HepG2 (cell line): Measurements from ENCODE around the gene SMIM13. TPM values are rescaled to one million over a fixed set of nuclear protein-coding genes. Genes with fewer than 3 reads are reported as not detected.
A peak's percentile ranks its signal among the peaks of the same experiment; 100 is the strongest.

ENCODE experiments used
- FOXJ3 ChIP-seq: sonication (generic); formaldehyde crosslinking; IDR thresholded peaks from 2 replicates; pipeline ENCODE4 v1.4.0; 2020; ENCODE audit warnings: missing genetic modification reagents, mild to moderate bottlenecking, borderline replicate concordance
- GABPA ChIP-seq, 2 experiments: IDR thresholded peaks; 2 replicates each; pipeline ENCODE4 v1.6.1; 2011 to 2016; ENCODE audit warnings: low read depth in 2 of 2, low read length in 1 of 2, missing biosample characterization in 1 of 2, missing genetic modification characterization in 1 of 2
- GFI1 ChIP-seq: sonication (generic); formaldehyde crosslinking; IDR thresholded peaks from 2 replicates; pipeline ENCODE4 v1.5.0; 2020; ENCODE audit warnings: missing genetic modification reagents, mild to moderate bottlenecking, borderline replicate concordance
- HOXA7 ChIP-seq: sonication (generic); formaldehyde crosslinking; IDR thresholded peaks from 2 replicates; pipeline ENCODE4 v1.8.1; 2022; ENCODE audit warnings: mild to moderate bottlenecking, missing genetic modification reagents, moderate library complexity
- KIAA2018 ChIP-seq: sonication (generic); formaldehyde crosslinking; IDR thresholded peaks from 2 replicates; pipeline ENCODE4 v1.5.0; 2020; ENCODE audit warnings: mild to moderate bottlenecking, missing genetic modification reagents, borderline replicate concordance
- NR2F1 ChIP-seq, 2 experiments: fragments of 450-650 bp in 1 of 2; formaldehyde crosslinking in 1 of 2; IDR thresholded peaks; 2 replicates each; pipeline versions ENCODE4 v1.5.0 to v1.6.1; 2016 to 2020; ENCODE audit warnings: mild to moderate bottlenecking in 1 of 2, missing compliant biosample characterization in 1 of 2, missing genetic modification reagents in 1 of 2, moderate library complexity in 1 of 2
- PAF1 ChIP-seq: IDR thresholded peaks from 2 replicates; pipeline ENCODE4 v1.6.1; 2016; ENCODE audit warnings: missing genetic modification reagents, missing compliant biosample characterization
- POLR2A ChIP-seq, 2 experiments: IDR thresholded peaks; 2 replicates each; pipeline ENCODE4 v1.6.1; 2011; ENCODE audit warnings: low read depth in 2 of 2, low read length in 2 of 2, mild to moderate bottlenecking in 1 of 2, moderate library complexity in 1 of 2; ENCODE audit not compliant: insufficient read depth in 1 of 2
- TEAD3 ChIP-seq: optimal IDR thresholded peaks from 2 replicates; pipeline ENCODE3; 2016; ENCODE audit warnings: borderline replicate concordance
- TGIF2 ChIP-seq: IDR thresholded peaks from 2 replicates; pipeline ENCODE4 v1.6.1; 2016; ENCODE audit warnings: control low read depth, missing compliant biosample characterization
- ZKSCAN8 ChIP-seq: IDR thresholded peaks from 2 replicates; pipeline ENCODE4 v1.6.1; 2016; ENCODE audit warnings: borderline replicate concordance, missing genetic modification reagents, missing compliant biosample characterization
- ZNF101 ChIP-seq: sonication (generic); formaldehyde crosslinking; IDR thresholded peaks from 2 replicates; pipeline ENCODE4 v1.4.0; 2020; ENCODE audit warnings: mild to moderate bottlenecking, low read depth, missing genetic modification reagents, borderline replicate concordance
- ZNF121 ChIP-seq: sonication (generic); formaldehyde crosslinking; IDR thresholded peaks from 2 replicates; pipeline ENCODE4 v1.5.0; 2020; ENCODE audit warnings: mild to moderate bottlenecking, missing genetic modification reagents
- ZNF343 ChIP-seq: sonication (generic); formaldehyde crosslinking; IDR thresholded peaks from 2 replicates; pipeline ENCODE4 v1.4.0; 2020; ENCODE audit warnings: mild to moderate bottlenecking, missing genetic modification reagents
- ZNF670 ChIP-seq: sonication (generic); formaldehyde crosslinking; IDR thresholded peaks from 2 replicates; pipeline ENCODE4 v1.8.0; 2022; ENCODE audit warnings: mild to moderate bottlenecking, missing genetic modification reagents, borderline replicate concordance
- ZNF839 ChIP-seq: sonication (generic); formaldehyde crosslinking; IDR thresholded peaks from 2 replicates; pipeline ENCODE4 v1.4.0; 2020; ENCODE audit warnings: missing genetic modification reagents, mild to moderate bottlenecking, borderline replicate concordance
- ZSCAN25 ChIP-seq: sonication (generic); formaldehyde crosslinking; IDR thresholded peaks from 2 replicates; pipeline ENCODE4 v1.8.0; 2022; ENCODE audit warnings: mild to moderate bottlenecking, missing genetic modification reagents
- polyA plus RNA-seq, 8 experiments: library from polyadenylated mRNA; depleted of rRNA in 3 of 8; stranded (reverse) in 7 of 8; unstranded in 1 of 8; fragments of >200 nt; fragmentation: Illumina TruSeq in 4 of 8; extraction: Trizol in 4 of 8; gene quantifications; 2 replicates each; pipeline versions ENCODE4 v1.2.1 to v1.2.3, GENCODE V29; 2011 to 2016; ENCODE audit warnings: low read depth in 4 of 8, missing spikeins in 1 of 8, mixed read lengths in 1 of 8; ENCODE audit not compliant: insufficient read depth in 1 of 8
- total RNA-seq, 5 experiments: library from RNA; depleted of rRNA; stranded (reverse); fragments of >200 nt; fragmentation: Illumina TruSeq; extraction: Trizol; gene quantifications; 2 replicates each; pipeline ENCODE4 v1.2.3, GENCODE V29; 2016; ENCODE audit warnings: low read depth in 1 of 5
- TF ChIP-seq, protein P1 (sequence below): sonication (generic); formaldehyde crosslinking; IDR thresholded peaks from 2 replicates; pipeline ENCODE4 v1.8.0; 2023; ENCODE audit warnings: mild to moderate bottlenecking, missing genetic modification reagents
- TF ChIP-seq, protein P2 (sequence below): sonication (generic); formaldehyde crosslinking; IDR thresholded peaks from 2 replicates; pipeline ENCODE4 v1.4.0; 2020; ENCODE audit warnings: missing genetic modification reagents

SMIM13 gene
- total and polyA plus RNA-seq, 2 of the 13 experiments (the other 11 are each of a cell fraction or from before 2014, with no cell fraction given): 2.7 to 10.2 TPM

DNA sequence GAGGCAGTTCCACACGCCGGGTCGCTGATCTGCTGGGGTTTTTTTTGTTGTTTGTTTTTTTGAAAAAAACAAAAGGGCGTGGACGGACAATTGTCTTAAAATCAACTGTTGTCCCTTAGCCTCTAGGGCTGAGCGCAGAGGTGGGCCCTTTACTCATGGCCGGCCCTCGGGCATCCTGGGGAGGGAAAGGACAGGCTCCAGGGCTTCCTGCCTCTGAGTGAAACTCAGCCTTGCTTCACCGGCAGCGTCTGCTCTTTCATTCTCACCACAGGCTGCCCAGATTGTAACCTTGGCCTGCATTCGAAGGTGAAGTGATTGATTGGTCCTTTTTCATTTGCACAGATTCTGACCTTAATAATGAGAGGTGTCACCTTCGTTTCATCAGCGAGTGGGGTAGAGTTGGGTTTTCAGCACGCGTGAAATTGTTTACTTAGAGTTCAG is 797 bp downstream of the SMIM13 start (continued):
- TF ChIP-seq, protein P1, sequence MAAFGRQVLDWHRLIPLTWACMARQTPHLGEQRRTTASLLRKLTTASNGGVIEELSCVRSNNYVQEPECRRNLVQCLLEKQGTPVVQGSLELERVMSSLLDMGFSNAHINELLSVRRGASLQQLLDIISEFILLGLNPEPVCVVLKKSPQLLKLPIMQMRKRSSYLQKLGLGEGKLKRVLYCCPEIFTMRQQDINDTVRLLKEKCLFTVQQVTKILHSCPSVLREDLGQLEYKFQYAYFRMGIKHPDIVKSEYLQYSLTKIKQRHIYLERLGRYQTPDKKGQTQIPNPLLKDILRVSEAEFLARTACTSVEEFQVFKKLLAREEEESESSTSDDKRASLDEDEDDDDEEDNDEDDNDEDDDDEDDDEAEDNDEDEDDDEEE (CRISPR knock-in tag): 0 out of 2 replicates have a peak, but pooled peaks have one; percentile 29
- TF ChIP-seq TEAD3 (CRISPR knock-in tag): no peak
- TF ChIP-seq POLR2A (IDR thresholded peaks at IDR 0.05; ENCODE audit: insufficient read depth in 1 of 2, low read depth in 2 of 2, low read length in 2 of 2): peak in 1 of 2 experiments; percentile 50; a peak in 1 of 4 replicates
- TF ChIP-seq, protein P2, sequence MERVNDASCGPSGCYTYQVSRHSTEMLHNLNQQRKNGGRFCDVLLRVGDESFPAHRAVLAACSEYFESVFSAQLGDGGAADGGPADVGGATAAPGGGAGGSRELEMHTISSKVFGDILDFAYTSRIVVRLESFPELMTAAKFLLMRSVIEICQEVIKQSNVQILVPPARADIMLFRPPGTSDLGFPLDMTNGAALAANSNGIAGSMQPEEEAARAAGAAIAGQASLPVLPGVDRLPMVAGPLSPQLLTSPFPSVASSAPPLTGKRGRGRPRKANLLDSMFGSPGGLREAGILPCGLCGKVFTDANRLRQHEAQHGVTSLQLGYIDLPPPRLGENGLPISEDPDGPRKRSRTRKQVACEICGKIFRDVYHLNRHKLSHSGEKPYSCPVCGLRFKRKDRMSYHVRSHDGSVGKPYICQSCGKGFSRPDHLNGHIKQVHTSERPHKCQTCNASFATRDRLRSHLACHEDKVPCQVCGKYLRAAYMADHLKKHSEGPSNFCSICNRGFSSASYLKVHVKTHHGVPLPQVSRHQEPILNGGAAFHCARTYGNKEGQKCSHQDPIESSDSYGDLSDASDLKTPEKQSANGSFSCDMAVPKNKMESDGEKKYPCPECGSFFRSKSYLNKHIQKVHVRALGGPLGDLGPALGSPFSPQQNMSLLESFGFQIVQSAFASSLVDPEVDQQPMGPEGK (CRISPR knock-in tag): 0 out of 2 replicates have a peak, but pooled peaks have one; percentile 29
- no peak for TF ChIP-seq ZNF101 (CRISPR knock-in tag)
- no peak for TF ChIP-seq KIAA2018 (CRISPR knock-in tag)
- TF ChIP-seq FOXJ3 (CRISPR knock-in tag): no peak
- 0 out of 2 replicates have a peak, but pooled peaks have one; percentile 54 for TF ChIP-seq GFI1 (CRISPR knock-in tag)
- TF ChIP-seq ZKSCAN8 (CRISPR knock-in tag): no peak
- TF ChIP-seq PAF1 (CRISPR knock-in tag): no peak
- TF ChIP-seq GABPA (IDR thresholded peaks at IDR 0.05; ENCODE audit: low read depth, low read length): no peak
- TF ChIP-seq GABPA (CRISPR knock-in tag; IDR thresholded peaks at IDR 0.05; ENCODE audit: low read depth): no peak
- no peak for TF ChIP-seq HOXA7 (CRISPR knock-in tag)
- 0 out of 2 replicates have a peak, but pooled peaks have one; percentile 37 for TF ChIP-seq ZNF670 (CRISPR knock-in tag)
- TF ChIP-seq TGIF2 (CRISPR knock-in tag): 0 out of 2 replicates have a peak, but pooled peaks have one; percentile 59
- 0 out of 4 replicates have a peak, but pooled peaks of 1 of the 2 experiments have one; percentile 25 for TF ChIP-seq NR2F1 (CRISPR knock-in tag; IDR thresholded peaks at IDR 0.05)
- no peak for TF ChIP-seq ZNF121 (CRISPR knock-in tag)
- TF ChIP-seq ZNF839 (CRISPR knock-in tag): no peak
- no peak; the same call in 1 of the 2 replicates for TF ChIP-seq ZSCAN25
- TF ChIP-seq ZNF343 (CRISPR knock-in tag): no peak; the same call in 1 of the 2 replicates
